CD4-positive, alpha-beta T cell treated with Interferon gamma for 1 hour (primary cell): Measurements from ENCODE around the gene OGFRL1.

Experiments
- DNase-seq: peaks from one replicate; pipeline ENCODE4 v3.0.0-alpha.2; 2020

Gene OGFRL1

DNA sequence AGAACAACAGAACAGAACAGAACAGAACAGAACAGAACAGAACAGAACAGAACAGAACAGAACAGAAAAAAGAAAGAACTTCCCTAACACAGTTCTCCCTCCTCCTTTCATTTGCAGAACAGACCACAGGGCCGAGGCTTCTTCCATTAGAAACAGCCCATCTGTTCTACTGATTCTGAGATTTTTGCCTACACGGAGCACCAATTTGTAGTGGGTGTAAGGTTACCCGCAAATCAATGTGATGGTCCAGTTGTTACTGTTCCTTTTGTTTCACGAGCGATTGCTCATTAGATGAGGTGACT, 734 bp upstream of the OGFRL1 start:
- no peak for DNase-seq

DNA sequence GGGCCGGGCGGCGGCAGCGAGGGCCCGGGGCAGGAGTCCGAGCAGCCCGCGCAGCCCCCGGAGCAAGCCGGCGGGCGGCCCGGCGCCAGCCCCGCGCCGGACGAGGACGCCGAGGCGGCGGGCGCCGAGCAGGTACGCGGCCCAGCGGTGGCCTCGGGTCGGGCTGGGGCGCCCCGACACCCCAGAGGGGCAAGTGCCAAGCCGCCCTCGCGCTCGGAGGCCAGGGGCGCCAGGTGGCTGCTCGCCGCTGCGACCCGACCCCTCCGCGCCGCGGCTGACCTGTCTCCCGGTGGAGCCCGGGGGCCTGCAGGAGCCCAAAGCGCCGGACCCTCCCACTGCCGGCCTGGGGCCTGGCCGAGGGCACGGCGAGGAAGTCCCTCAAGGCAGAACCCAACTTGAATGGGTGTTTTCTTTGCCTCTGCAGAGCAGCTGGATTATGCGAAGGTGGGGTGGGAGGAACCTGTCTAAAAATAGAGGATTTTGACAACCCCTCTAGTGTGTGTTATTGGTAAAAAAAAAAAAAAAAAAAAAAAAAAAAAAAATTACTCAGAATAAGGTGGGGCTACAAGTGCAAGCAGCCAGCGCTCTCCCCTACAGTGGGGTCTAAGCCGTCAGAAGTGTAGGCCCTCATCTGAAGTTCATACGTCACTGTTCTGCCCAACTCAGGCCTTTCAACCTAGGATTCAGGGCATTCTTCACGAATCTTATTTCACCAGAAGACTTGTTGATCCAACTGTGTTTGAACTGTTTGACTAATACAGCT, 609 bp downstream of the OGFRL1 start:
- peak; percentile 16 for DNase-seq

DNA sequence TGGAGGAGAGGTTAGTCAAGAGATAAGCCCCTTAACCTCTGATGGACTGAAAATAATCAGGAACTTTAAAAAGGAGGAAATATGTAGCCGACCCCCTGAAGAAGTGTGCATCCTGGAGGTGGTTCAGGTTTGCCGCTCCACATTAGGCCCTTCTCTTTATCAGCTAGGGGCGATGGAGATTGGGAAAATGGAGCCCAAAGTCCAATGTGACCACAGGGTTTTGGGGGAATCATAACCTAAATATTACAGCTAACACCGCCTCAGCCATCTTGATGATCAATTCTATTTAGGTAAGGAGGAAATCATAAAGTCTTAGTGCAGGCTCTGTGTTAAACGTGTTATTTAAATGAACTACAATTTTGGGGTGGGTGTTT, 1.2 kb downstream of the OGFRL1 start:
- no peak for DNase-seq

DNA sequence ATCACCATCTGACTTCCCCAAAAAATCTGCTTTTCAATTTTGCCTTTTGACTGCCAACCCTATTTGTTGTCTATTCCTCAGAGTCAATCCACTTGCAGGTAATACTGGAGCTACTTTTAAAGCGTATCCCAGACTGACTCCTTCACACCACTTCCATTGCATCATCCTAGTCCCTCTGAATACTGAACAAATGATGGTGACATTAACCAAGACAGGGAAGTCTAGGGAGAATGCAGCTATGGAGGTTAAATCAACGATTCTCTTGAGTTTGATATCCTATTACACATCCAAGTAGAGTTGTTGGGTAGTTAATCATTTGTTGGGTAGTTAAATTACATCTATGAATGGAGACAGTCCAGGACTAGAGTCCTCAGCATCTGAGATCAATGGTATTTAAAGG, 2.0 kb downstream of the OGFRL1 start:
- DNase-seq, result no peak

DNA sequence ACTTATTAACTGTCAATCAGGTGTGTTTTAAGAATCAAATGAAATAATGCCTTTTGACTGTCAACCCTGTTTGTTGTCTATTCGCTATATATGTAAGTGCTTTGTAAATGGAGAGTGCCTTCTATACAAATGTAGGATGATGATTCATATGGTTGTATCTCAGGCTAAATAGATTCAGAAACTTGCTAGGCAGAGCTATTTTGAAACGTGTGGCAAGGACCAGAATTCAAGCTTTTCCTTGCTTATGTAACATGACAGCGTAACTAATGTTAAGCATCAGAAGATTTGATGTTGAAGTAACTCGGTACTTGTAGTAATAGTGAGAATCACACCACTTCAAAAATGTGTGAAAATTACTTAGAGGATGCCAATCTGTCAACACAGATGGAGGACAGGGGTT, 3.4 kb downstream of the OGFRL1 start:
- DNase-seq, result no peak

DNA sequence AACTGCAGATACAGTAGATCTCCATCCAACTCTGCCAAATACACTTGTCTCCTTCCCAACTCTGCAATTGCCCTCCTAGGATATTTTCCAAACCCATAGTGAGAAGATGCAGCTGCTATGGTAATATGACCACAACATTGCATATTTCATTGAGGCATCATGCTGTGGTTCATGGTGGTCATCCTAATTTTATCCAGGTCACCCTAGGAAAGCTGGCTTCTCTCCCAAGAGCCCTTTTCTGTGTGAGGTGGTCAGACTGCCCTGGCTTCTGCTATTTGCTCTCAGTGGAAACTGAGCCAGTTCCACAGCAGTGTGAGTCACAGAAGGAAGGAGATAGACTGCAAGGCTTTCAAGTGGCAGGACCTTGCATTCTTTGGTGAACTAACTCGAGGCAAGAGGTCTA, 5.5 kb downstream of the OGFRL1 start:
- no peak for DNase-seq

DNA sequence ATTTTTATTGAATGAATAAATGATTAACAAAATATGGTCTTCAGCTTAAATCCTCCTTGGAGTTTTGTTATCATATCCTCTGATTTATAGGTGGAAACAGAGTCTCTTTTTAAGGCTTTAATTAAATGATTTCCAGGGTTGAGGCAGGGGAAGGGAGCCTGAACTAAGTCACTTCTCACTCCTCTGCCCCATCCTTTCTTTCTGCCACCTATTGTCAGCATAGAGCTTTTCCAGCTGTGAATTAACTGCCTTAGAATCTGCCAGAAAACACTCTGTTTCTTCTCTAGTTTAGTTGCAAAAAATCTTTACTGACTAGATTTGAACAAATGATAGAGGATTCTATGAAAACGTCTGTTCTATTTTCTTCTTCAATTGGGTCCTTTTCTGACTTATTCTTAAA, 9.8 kb downstream of the OGFRL1 start:
- DNase-seq, result no peak

DNA sequence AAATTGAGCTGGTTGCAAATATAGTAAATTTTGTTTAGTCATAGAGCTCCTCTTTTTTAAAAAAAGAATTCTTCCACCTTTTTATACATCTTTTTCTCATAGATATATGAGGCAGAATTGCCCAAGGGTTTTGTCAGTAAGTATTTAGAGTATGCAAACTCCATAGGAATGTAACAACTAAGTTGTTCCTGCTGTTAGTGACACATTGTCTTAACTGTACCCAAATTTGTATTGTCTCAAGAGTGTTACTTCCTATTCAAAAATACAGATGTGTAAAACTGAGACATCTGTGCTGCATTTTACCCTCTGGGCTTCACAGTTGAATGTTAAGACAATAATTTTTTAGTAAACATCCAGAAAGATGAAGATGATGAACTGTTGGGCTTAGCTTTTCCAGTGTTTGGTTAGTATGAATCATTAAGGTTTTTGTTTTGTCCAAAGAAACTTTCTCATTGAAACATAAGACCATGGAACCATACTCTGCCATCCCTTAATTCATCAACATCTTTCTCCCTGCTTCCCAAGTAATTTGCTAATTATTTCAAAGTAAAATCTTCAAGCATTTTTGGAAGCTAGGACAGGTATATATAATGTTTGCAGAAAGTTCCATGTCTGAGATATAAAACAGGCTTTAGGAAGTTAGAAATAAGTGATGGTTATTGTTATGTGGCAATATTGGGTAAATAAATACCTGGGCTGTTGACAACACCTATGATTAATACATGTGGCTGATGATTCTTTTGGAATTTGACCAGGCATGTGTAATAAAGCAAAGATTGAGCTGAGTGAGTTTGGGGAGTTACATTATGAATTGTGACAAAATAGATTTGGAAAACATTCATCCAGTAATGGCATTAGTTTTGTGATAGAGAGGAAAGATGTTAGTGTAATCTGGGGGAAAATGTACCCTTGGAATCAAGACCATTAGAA, 11.2 kb downstream of the OGFRL1 start:
- no peak for DNase-seq

DNA sequence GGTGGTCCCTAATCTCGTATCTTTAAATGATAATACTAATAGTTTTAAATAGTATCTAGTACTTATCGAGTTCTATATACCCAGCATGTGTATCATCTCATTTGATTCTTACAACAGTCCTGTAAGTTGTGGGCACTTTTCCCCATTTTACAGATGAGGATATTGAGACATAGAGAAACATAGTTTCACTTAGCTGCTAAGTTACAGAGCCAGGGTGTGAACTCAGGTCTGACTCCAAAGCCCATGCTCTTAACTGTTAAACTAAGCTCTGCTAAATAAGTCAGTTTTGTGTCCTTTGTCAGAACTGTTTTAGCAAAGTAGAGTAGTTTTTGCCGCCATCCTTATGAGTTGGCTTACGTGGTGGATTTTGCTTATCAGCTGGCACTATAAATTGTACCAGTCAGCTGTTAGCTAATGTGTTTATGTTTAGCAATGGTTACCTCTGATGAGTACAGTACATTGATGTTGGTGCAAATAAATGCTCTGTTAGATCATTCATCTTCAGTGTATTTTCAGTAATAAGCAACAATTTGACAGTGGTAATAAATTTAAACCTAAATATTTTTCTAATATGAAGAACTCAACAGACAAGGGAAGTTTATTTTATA, 12.1 kb downstream of the OGFRL1 start:
- no peak for DNase-seq

DNA sequence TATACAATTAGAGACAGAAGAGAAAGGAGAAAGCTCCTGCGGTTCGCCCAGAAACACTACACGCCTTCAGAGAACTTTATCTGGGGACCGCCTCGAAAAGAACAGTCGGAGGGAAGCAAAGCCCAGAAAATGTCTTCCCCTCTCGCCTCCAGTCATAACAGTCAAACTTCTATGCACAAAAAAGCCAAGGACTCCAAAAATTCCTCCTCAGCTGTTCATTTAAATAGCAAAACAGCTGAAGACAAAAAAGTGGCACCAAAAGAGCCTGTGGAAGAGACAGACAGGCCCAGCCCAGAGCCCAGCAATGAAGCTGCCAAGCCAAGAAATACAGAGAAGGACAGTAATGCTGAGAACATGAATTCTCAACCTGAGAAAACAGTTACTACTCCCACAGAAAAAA, 12.9 kb downstream of the OGFRL1 start:
- no peak for DNase-seq

DNA sequence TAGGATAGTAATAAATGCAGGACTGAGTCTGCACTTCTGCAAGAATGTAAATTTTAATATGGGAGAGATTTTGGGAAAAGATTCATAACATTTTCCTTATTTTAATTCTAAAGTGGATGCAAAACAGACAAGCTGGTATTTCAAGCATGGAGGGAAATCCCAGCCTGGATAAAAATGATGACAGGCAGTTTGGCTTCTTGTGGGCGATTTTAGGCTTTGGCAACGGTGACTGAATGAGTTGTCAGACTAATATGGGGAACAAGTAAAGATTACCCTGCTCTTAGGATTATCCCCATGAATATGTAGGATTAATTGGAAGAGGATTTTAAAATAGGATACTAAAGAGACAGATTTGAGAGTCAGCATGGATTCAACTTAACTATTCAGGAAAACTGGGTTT, 21.0 kb downstream of the OGFRL1 start:
- DNase-seq, result no peak

DNA sequence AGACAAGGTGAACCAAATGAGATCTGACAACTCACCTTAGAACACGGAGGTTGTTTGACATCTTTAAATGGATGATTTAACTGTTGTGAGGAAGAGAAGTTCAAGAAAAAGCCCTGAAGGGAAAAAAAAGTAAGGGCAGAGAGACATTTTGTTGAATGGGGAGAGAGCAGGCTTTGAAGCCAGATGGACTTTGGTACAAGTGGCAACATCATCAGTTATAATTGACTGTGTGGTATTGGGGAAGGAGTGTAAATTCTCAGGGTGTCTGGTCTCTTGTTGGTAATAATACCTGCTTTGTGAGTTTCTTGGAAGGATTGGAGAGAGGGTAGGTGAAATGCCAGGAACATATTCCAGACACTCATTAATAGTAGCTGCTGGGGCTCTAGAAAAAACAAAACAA, 21.6 kb downstream of the OGFRL1 start:
- DNase-seq, result no peak

DNA sequence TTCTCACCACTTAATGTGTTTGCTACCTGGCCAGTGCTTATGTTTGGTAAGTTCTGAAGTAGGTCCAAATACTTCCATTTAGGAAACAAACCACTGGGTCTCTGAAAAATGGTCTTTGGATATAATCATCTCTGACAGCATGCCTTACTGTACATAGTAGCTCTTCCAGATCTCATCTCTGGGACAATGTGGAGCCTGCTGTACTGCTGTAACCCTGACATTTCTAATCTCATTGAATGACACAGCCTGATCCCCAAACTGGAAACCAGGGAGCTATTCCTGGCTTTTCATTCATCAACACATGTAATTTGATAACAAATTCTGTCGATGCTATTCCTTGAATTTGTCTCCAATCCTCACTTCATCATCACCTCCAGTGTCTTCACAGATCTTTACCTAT, 23.5 kb downstream of the OGFRL1 start:
- no peak for DNase-seq

DNA sequence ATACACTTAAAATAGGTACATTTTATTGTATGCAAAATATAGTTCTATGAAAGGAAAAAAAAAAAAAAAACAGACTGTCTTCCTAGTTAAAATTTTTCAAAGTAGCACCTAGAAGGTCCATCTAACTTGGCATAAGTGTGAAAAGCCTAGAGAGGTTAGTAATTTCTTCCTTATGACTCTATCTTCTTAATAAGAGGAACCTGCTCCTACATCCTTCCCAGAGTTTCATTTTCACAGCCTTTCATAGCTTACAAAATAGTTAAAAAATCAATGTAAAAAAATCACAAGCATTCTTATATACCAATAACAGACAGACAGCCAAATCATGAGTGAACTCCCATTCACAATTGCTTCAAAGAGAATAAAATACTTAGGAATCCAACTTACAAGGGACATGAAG, 28.8 kb downstream of the OGFRL1 start:
- DNase-seq, result no peak

DNA sequence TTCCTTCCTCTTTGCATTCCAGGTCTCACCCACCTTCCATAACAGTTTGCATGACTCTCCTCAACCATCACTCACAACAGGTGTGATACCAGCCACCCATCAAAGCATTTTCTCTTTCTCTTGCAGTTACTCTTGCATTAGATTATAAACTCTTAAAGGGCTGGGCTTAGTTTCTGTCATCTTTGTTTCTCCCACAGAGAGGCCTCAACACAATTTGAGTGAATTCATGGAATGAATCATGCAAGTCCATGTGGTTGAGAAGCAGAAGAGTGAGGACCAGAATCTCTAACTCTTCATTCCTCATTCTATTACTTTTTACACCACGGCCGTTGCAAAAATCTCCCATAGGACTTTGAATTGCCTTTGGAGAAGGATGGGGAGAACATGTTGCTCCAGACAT, 31.4 kb downstream of the OGFRL1 start:
- no peak for DNase-seq

DNA sequence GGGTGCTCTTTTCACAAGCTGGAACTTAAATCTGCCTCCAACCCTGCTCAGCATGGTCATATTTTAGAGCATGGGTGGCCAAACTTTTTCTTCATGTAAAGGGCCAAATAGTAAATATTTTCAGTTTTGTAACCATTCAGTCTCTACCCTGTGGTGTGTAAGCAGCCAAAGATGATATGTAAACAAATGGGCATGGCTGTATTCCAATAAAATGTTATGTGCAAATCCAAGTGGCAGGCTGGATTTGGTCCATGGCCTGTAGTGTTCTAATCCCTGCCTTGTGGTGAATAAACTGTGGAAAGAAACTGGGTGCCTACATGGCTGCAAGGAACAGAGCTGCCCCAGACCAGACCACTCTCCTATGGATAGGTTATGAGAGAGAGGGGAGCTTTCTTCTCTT, 32.7 kb downstream of the OGFRL1 start:
- no peak for DNase-seq

DNA sequence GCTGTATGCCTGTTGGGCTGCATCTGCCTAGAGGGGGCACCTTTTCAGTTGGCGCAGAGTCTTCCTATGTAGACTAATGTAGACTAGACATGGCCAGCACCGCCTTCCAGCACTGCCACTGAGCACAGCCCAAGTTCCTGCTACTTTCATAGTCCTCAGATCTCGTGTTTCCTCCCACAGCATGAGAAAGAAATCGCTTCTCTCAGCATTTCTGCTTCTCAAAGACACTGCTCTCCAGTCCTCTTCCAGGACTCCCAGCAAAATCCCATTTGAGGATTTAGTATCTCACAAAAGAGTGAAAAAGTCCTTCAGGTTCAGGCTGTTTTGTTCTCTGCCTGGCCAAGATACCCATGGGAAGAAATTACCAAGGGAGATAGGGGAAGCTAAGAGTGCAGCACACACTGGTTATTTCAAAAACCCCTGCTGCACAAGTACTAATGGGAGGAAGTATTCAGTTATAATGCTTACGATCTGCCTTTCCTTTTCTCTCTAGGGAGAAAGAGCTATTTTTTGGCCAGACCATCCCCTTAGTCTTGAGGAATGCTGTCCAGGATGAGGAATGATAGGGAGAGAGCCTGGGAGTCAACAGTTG, 35.7 kb downstream of the OGFRL1 start:
- no peak for DNase-seq

DNA sequence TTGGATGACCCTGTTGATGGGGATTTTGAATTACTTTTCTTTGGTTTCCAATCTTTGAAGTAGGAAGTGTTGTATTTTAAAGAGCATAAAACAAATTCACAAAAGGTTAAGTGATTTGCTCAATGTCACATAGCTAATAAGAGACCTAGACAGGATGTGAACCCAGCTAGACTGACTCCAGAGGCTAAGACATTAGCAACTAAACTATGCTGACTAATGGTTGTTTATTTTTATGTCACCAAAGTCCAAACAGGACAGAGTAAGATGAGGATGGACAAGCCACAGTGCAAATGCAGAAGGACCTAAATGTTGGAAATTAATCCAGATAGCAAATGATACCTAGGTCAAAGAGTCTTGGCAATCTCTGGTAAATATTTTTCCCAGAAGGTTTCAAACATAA, 38.0 kb downstream of the OGFRL1 start:
- DNase-seq, result no peak

DNA sequence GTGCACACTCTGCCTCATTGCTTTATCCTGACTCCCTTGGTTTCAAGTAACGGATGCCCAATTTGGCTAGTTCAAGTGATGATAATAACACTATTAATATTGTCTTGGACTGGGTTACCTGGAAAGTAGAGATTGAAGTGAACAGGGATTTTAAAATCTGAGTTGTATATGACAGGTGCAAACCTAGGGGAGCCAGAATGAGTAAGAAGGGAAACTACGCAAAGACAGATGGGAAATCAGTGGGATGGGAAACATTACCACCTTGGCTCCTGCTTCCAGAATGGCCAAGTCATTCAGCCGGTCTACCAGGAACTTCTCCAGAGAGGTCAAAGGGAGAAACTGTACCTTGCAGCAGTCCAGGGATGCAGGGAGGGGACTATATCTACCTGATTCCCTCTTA, 41.9 kb downstream of the OGFRL1 start:
- DNase-seq, result no peak

DNA sequence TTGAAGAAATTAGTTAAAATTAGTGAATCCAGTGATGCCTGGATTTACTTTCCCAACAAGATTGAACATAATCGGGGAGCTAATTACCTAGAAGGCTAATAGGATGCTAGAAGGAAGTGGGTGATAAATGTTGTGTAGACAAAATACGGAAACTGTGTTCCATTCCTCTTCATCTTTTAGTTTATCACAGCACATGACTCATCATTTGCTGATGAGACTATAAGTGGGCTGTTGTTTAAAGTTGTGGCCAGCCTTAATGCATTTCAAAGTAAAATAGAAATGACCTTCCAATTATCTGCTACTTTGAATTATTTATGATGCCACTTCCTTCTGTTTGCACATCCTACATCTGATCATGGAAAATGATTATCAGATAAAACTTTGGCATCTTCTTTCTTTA, 43.4 kb downstream of the OGFRL1 start:
- DNase-seq, result no peak

DNA sequence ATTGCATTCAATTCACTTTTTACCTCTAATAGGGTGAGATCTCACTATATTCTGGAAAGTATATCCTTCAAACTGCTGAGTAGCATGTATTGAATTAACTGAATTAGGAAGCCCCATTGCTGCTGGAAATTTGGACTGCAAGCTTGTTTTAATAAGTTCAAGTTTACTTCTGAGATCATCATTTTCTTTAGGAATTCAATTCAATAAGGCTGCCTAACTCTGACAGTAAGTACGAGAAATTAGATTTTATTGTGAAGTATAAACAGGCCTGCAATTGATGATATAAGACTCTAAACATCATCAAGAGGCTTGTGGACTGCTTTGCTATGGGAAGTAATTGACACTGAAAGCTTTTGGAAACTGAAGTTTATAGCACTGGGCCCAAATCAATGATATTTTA, 44.4 kb downstream of the OGFRL1 start:
- no peak for DNase-seq

DNA sequence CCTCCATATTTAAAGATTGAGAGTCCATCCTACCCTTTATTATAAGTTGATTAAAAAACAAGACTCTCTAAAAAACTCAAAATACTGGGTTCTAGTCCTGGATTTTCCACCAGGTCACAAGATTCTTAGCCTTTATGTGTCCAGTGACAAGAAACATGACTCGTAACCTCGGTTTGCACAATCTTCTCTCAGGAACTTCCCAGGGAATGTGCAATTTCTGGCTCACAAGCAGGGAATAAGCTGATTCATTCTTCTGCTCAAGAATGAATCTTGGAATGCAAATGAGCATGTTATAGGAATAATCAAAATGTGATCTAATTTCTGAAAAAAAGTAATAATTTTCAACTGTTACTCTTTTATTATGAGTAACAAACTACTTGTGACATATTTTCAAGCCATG, 45.1 kb downstream of the OGFRL1 start:
- DNase-seq, result no peak

DNA sequence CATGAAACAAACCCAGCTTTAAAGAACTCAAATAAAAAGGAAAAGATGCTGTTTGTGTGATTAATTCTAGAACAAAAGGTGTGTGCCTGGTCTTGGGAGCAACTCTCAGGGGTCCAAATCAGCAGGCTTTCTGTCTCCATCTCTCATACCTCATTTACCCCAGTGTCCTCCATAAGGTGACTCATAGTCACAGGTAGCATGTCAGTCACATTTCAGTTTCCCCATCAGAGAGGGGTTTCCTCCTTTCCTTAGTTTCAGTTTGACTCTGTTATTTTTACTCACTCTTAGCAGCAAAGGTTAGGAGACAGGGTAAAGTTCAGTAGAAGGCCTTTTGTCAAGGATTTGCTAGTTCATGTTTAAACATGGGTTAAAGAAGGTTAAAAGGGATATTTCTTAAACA, 46.2 kb downstream of the OGFRL1 start:
- no peak for DNase-seq

DNA sequence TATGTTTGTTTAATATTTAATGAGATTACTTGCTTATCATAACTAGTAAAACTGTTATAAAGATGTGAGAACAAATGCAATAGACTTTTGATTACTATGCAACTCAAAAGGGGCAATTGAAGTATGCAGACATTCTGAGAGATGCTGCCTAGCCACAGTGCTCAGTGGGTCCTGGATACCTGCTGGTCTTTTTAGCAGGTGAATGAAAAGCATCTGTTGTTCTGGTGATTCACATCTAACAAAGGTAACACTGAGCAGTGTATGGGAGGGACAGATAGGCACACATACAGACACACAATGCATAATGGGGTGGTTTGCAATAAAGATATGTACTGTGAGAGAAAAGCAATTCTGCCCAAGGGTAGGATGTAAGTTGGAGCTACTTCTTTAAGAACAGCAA, 46.9 kb downstream of the OGFRL1 start:
- DNase-seq, result no peak
